HUES48 (cell line): ENCODE data around the gene NAP1L5.

Source experiments
- H3K27ac ChIP-seq: one replicate; pipeline ENCODE4 v1.7.0; 2013; ENCODE audit warnings: low read depth, low read length, inconsistent platforms
- H3K27me3 ChIP-seq: 2 replicates; pipeline ENCODE4 v1.6.1; 2013; ENCODE audit warnings: mild to moderate bottlenecking, low read length; ENCODE audit not compliant: control insufficient read depth, insufficient read depth
- H3K36me3 ChIP-seq: 2 replicates; pipeline ENCODE4 v1.6.1; 2013; ENCODE audit warnings: low read length; ENCODE audit not compliant: control insufficient read depth, insufficient read depth
- H3K4me1 ChIP-seq: 2 replicates; pipeline ENCODE4 v1.6.1; 2013; ENCODE audit warnings: mild to moderate bottlenecking, low read length; ENCODE audit not compliant: control insufficient read depth, insufficient read depth
- H3K4me3 ChIP-seq: 2 replicates; pipeline ENCODE4 v1.5.1; 2013; ENCODE audit warnings: mild to moderate bottlenecking, low read depth, low read length
- H3K9ac ChIP-seq: 2 replicates; pipeline ENCODE4 v1.6.1; 2013; ENCODE audit warnings: mild to moderate bottlenecking, low read depth, low read length, moderate library complexity
- H3K9me3 ChIP-seq: 2 replicates; pipeline ENCODE4 v1.6.1; 2013; ENCODE audit warnings: low read length; ENCODE audit not compliant: control insufficient read depth, insufficient read depth

The NAP1L5 gene

DNA sequence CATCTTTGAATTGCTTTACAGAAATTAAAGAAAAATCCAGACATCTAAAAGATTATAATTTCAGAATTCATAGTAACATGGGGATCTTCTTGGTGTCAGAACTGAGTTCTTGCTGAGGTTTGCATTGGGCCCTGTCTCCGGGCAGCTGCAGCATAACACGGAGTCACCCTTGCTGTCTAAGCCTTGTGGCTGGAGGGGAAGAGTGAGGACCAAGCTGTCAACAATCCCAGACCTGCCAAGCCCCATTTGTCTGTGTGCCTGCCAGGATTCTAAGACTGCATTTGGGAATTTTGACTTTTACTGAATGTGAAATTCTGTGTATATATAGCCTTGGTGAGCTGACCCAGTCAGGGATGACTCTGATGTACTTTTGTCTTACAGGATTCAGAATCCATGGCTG lies 25.2 kb upstream of the NAP1L5 start:
- H3K4me1 ChIP-seq = peaks cover 8% of the 10 kb centered on the region
- no peak overlapping the region for H3K27ac ChIP-seq
- no peaks in the 10 kb centered on the region for H3K9me3 ChIP-seq
- H3K36me3 ChIP-seq = peaks cover 8% of the 10 kb centered on the region
- H3K27me3 ChIP-seq = no peaks in the 10 kb centered on the region
- no peak overlapping the region for H3K4me3 ChIP-seq
- H3K9ac ChIP-seq = no peak overlapping the region

DNA sequence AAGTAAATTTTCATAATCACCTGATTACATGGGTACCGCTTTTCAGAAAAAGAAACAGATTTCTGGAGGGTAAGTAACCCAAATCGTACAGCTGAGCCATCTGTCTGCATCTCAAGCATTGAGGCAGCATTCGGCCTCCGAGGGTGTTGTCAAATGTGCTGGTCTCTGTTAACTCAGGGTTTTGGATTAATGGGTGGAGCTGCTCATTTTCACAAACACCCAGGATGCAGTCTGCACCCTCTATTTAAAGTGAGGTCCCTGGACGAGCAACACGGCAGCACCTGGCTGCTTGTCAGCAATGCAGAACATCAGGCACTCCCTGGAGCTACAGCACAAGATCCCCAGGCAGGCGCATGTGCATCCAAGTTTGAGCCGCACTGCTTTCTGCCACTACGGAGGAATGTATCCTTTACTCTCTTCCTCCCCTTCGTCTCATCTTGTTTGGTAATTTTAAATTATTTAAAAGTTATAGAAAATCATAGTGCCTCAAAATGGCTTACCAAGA lies 24.7 kb upstream of the NAP1L5 start:
- 0 out of 2 replicates have a peak, but pooled peaks cover under 1% of the 10 kb centered on the region for H3K9me3 ChIP-seq
- H3K4me1 ChIP-seq = peaks cover 8% of the 10 kb centered on the region
- no peak overlapping the region for H3K9ac ChIP-seq
- H3K27ac ChIP-seq = no peak overlapping the region
- no peaks in the 10 kb centered on the region for H3K27me3 ChIP-seq
- peaks cover 3% of the 10 kb centered on the region; the same call in 1 of the 2 replicates for H3K36me3 ChIP-seq
- H3K4me3 ChIP-seq = no peak overlapping the region

DNA sequence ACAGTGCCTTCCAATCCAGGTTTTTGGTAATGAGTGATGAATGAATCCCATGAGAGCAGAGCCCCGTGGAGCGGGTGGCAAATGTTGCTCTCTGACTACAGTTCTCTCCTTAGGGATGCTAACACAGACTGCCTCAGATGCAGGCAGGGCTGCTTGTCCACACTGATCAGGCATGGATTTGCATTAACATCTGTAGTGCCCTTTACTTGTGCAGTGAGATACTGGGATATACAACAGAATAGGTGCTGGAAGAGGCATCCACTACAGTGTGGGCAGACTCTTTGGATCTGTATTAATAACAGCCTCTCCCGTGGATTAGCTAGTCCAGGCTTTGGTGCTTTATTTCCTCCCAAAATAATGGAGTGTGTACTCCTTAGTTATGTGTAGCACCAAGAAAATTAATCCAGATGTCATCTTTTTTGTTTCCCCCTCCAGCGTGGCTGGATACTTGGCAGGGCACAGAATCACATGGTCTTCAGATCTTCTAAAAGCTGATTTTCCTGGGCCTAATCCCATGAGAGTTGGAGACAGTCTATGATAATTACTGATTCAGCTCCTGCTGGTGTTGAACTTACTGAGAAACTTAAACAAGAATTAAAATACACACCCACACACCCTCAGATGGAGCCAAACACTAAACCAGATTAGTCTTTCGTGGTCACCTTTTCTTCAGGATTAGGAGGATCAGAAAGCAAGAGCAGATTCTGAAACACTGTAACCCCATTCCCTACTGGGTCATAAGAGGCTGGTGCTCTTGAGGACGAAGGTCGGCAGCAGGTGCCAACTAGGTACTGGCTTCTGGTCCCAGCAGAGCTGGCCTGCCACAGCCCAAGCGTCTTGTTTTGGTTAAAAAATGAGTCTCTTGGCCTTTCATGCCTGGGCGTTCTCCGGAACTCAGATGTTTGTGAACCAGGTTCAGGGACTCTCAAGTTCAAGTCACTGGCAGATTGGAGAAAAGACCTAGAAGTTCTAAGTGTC lies 23.1 kb upstream of the NAP1L5 start:
- H3K27ac ChIP-seq = no peak overlapping the region
- no peak overlapping the region for H3K9ac ChIP-seq
- peaks cover 8% of the 10 kb centered on the region for H3K4me1 ChIP-seq
- no peak overlapping the region for H3K4me3 ChIP-seq
- H3K36me3 ChIP-seq = no peaks in the 10 kb centered on the region
- 0 out of 2 replicates have a peak, but pooled peaks cover 4% of the 10 kb centered on the region for H3K9me3 ChIP-seq
- H3K27me3 ChIP-seq = no peaks in the 10 kb centered on the region

DNA sequence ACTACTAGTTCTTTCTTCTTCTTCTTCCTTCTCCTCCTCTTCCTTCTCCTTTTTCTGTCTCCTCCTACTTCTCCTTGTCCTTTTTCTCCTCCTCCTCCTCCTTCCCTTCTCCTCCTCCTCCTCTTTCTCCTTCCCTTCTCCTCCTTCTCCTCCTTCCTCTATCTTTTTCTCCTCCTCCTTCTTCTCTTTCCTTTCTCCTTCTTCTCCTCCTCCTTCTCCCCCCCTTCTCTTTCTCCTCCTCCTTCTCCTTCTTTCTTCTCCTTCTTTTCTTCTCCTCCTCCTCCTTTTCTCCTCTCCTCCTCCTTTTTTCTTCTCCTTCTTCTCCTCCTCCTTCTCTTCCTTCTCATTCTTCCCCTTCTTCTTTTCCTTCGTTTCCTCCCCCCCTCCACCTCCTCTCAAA lies 21.8 kb upstream of the NAP1L5 start:
- Histone ChIP-seq H3K9ac (no peak overlapping the region), H3K27me3 (no peaks in the 10 kb centered on the region), H3K36me3 (no peaks in the 10 kb centered on the region), H3K4me3 (no peak overlapping the region), H3K4me1 (no peaks in the 10 kb centered on the region), H3K9me3 (0 out of 2 replicates have a peak, but pooled peaks cover 4% of the 10 kb centered on the region), H3K27ac (no peak overlapping the region)

DNA sequence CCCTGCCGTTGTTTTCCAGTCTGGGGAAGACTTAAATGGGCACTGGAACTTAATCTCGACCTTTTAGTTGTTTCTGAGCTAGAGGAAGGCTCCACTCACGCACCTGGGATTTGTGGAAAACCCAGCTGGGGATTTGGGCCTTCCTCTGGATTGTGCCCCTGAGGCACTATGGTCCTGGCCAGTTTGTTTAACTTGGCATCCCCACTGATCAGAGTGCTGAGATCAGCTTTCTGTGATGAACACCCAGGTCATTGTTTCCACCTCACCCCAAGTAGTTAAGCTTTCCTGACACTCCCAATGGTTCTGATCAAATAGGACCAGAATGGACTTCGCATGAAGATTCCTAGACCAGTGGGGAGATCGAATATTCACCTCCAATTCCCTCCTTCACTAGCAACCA lies 20.5 kb upstream of the NAP1L5 start:
- 0 out of 2 replicates have a peak, but pooled peaks cover 4% of the 10 kb centered on the region for H3K9me3 ChIP-seq
- H3K4me1 ChIP-seq = no peaks in the 10 kb centered on the region
- no peaks in the 10 kb centered on the region for H3K36me3 ChIP-seq
- no peaks in the 10 kb centered on the region for H3K27me3 ChIP-seq
- no peak overlapping the region for H3K9ac ChIP-seq
- no peak overlapping the region for H3K4me3 ChIP-seq
- H3K27ac ChIP-seq = no peak overlapping the region

DNA sequence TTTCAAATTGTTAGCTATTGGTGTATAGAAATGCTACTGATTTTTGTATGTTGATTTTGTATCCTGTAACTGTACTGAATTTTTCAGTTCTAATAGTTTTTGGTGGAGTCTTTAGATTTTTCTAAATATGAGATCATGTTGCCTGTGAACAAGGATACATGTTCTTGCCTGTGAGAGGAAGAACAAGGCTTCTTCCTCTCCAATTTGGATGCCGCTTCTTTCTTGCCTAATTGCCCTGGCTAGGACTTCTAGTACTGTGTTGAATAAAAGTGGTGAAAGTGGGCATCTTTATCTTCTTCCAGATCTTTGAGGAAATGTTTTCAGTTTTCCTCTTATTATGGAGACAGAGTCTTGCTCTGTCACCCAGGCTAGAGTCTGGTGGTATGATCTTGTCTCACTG lies 16.2 kb upstream of the NAP1L5 start:
- Histone ChIP-seq H3K4me1 (no peaks in the 10 kb centered on the region), H3K9ac (no peak overlapping the region), H3K27ac (no peak overlapping the region), H3K36me3 (no peaks in the 10 kb centered on the region), H3K27me3 (no peaks in the 10 kb centered on the region), H3K9me3 (peaks cover 4% of the 10 kb centered on the region; the same call in 1 of the 2 replicates), H3K4me3 (no peak overlapping the region)

DNA sequence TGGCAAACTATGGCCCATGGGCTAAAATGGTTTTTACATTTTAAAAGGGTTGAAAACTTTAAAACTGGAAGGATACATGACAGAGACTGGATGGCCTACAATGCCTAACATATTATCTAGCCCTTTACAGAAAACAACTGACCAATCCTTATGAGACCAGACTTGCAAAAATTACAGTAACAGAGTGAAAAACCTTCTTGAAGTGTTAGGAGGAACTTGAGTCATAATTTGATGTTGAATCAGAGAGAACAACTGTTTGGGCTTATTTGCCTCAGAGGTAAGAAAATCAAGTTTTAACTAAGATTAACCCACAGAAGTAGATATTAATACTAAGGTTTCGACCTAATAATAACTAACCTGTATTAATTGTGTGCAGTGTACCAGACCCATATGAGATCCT lies 12.4 kb upstream of the NAP1L5 start:
- Histone ChIP-seq H3K4me1 (0 out of 2 replicates have a peak, but pooled peaks cover 3% of the 10 kb centered on the region), H3K9ac (no peak overlapping the region), H3K27me3 (no peaks in the 10 kb centered on the region), H3K27ac (no peak overlapping the region), H3K4me3 (no peak overlapping the region), H3K9me3 (no peaks in the 10 kb centered on the region; the same call in 1 of the 2 replicates), H3K36me3 (no peaks in the 10 kb centered on the region)

DNA sequence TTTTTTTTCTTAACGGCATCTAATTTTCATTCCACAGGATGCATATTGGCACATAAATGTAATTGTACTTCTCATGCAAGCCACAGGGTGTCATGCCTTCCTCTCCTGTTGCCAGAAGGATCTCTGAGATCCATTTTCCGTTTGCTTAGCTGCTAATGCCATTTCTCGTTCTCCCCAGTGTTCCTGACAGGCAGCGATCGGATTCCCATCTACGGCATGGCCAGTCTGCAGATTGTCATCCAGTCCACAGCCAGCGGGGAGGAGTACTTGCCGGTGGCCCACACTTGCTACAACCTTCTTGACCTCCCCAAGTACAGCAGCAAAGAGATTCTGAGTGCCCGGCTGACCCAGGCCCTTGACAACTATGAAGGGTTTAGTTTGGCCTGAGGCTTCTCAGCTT lies 8.9 kb upstream of the NAP1L5 start:
- no peak overlapping the region for H3K27ac ChIP-seq
- H3K9me3 ChIP-seq = no peaks in the 10 kb centered on the region
- 0 out of 2 replicates have a peak, but pooled peaks cover 3% of the 10 kb centered on the region for H3K4me1 ChIP-seq
- no peak overlapping the region for H3K4me3 ChIP-seq
- H3K9ac ChIP-seq = no peak overlapping the region
- no peaks in the 10 kb centered on the region for H3K27me3 ChIP-seq
- H3K36me3 ChIP-seq = no peaks in the 10 kb centered on the region

DNA sequence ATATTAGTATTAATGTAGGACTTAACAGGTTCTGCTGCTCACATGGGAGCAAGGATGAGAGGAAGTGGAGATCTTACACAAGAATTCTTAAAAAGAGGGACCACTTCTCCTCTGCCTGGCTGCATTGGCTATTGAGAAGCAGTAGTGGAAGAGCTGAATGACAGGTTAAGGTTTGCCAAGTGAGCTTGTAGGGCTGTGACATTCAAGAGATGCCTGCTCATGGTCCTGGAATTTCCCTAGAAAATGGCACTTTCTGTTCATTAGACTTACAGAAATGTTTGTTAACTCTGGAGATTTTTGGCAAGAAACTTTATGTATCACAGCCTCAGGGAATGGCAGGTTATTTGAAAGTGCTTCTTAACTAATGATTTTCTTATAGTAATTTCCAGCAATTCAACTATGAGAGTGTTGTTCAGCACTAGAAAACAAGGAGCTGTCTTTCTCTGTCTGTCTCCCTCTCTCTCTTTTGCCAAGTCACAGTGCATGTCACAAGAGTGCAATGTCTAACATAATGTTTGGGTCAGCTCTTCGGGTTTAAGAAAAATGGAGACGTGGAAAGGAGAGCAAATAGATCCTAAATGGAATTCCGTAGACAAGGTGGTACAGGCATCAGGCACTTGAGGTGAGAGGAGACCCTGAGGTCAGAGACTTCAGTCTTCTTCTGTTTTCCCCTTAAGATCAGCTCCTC lies 8.3 kb upstream of the NAP1L5 start:
- 0 out of 2 replicates have a peak, but pooled peaks cover 3% of the 10 kb centered on the region for H3K4me1 ChIP-seq
- H3K9ac ChIP-seq = no peak overlapping the region
- no peaks in the 10 kb centered on the region for H3K9me3 ChIP-seq
- no peak overlapping the region for H3K4me3 ChIP-seq
- no peaks in the 10 kb centered on the region for H3K36me3 ChIP-seq
- H3K27me3 ChIP-seq = no peaks in the 10 kb centered on the region
- no peak overlapping the region for H3K27ac ChIP-seq

DNA sequence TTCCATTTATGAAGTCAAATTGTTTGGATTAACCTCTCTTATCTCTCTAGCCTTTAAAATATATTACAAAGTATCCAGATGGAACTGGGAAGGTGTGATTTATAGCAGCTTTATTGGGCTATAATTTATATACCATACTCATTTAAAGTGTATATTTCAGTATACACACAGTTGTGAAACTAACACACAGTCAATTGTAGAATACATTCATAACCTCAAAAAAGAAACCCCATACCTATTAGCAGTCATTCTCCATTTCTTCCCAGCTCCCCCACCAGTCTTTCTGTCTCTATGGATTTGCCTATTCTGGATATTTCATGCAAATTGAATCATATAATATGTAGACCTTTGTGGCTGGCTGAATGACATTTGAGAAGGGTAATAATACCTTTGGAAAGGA lies 7.6 kb upstream of the NAP1L5 start:
- Histone ChIP-seq H3K36me3 (no peaks in the 10 kb centered on the region), H3K9me3 (no peaks in the 10 kb centered on the region), H3K27ac (no peak overlapping the region), H3K4me1 (0 out of 2 replicates have a peak, but pooled peaks cover 3% of the 10 kb centered on the region), H3K4me3 (no peak overlapping the region), H3K9ac (no peak overlapping the region), H3K27me3 (no peaks in the 10 kb centered on the region)
